Measurements from ENCODE around the gene TSPEAR.

TSPEAR gene

GRCh38 chr21:44525391-44526095 is 185.8 kb downstream of the TSPEAR start:
- DNase-seq, result no peak

GRCh38 chr21:44524414-44525371 is 186.7 kb downstream of the TSPEAR start:
- no peak for DNase-seq

- no peak for DNase-seq
Observed at GRCh38 chr21:44523567-44524413, 187.6 kb downstream of the TSPEAR start.

GRCh38 chr21:44522753-44523204 is 188.6 kb downstream of the TSPEAR start:
- no peak for DNase-seq

- no peak for DNase-seq
Observed at GRCh38 chr21:44521928-44522752, 189.2 kb downstream of the TSPEAR start.

GRCh38 chr21:44521301-44521927 is 190.0 kb downstream of the TSPEAR start:
- DNase-seq, result no peak

- DNase-seq, result no peak
Observed at GRCh38 chr21:44520326-44521300, 190.8 kb downstream of the TSPEAR start.

GRCh38 chr21:44519346-44520325 is 191.7 kb downstream of the TSPEAR start:
- no peak for DNase-seq

GRCh38 chr21:44518686-44519085 is 192.7 kb downstream of the TSPEAR start:
- DNase-seq, result no peak

GRCh38 chr21:44517175-44517899 is 194.0 kb downstream of the TSPEAR start:
- DNase-seq, result peak; percentile 16

GRCh38 chr21:44516828-44517174 is 194.6 kb downstream of the TSPEAR start:
- DNase-seq, result no peak

GRCh38 chr21:44516342-44516741 is 195.0 kb downstream of the TSPEAR start:
- no peak for DNase-seq

GRCh38 chr21:44515359-44516165 is 195.8 kb downstream of the TSPEAR start:
- no peak for DNase-seq

- no peak for DNase-seq
Observed at GRCh38 chr21:44514746-44515358, 196.5 kb downstream of the TSPEAR start.

GRCh38 chr21:44514218-44514520 is 197.2 kb downstream of the TSPEAR start:
- DNase-seq, result no peak

GRCh38 chr21:44513389-44514217 is 197.8 kb downstream of the TSPEAR start:
- no peak for DNase-seq
